Measurements from ENCODE around the gene SPOCK1. TPM values are rescaled to one million over a fixed set of nuclear protein-coding genes. Genes with fewer than 3 reads are reported as not detected.

SPOCK1 gene
- total RNA-seq, 1 donor: 54.8 TPM

DNA sequence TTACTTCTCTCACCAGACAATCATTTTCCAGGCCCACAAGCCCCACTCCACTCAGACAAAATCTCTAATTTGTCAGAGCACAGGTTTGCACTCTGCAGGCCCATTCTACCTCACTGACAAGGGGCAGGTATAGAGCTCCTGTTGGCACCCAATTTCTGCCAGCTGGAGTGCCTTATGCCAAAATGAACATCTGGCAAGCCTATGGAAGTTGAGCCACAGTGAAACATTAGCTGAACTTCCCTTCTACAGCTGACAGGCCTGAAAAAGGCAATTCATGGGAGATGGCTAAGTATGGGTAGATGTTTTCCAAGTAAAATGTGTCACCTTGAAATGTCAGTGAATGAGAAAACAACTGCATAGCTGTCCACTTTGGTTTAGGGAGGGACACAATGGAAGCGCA, 87.0 kb downstream of the SPOCK1 start:
- DNase-seq (ENCODE audit: low read depth): no peak
- TF ChIP-seq CTCF (IDR thresholded peaks at IDR 0.05; ENCODE audit: insufficient read depth, low read depth, low read length): no peak
- no peak overlapping the region for H3K4me3 ChIP-seq (ENCODE audit: low read depth, low read length)

- no peak overlapping the region for H3K4me3 ChIP-seq (ENCODE audit: low read depth, low read length)
- TF ChIP-seq CTCF (IDR thresholded peaks at IDR 0.05; ENCODE audit: insufficient read depth, low read depth, low read length): no peak
- no peak for DNase-seq (ENCODE audit: low read depth)
These were observed 88.7 kb downstream of the SPOCK1 start for GRCh38 chr5:137410234-137411010.

GRCh38 chr5:137409736-137410135, 89.4 kb downstream of the SPOCK1 start:
- DNase-seq (ENCODE audit: low read depth): no peak
- no peak overlapping the region for H3K4me3 ChIP-seq (ENCODE audit: low read depth, low read length)
- no peak for TF ChIP-seq CTCF (IDR thresholded peaks at IDR 0.05; ENCODE audit: insufficient read depth, low read depth, low read length)

DNA sequence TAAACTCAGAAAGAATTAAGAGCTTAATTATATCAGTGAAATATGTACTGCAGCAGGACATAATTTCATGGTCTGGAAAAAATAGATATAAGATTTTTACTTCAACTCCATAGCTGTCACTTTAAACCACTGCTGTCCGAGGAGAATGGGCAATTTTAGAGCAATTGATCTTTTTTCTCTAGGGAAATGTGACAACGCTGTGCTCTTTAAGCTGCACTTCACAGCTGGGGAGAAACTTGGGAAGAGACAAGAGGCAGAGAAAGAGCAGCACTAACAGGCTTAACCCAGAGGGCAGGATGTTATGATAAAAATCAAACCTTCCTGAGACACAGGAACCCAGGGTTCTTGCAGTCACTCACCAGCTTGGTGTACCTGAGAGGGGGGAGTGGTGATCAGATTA, 92.0 kb downstream of the SPOCK1 start:
- TF ChIP-seq CTCF (IDR thresholded peaks at IDR 0.05; ENCODE audit: insufficient read depth, low read depth, low read length): no peak
- DNase-seq (ENCODE audit: low read depth): no peak
- no peak overlapping the region for H3K4me3 ChIP-seq (ENCODE audit: low read depth, low read length)

DNA sequence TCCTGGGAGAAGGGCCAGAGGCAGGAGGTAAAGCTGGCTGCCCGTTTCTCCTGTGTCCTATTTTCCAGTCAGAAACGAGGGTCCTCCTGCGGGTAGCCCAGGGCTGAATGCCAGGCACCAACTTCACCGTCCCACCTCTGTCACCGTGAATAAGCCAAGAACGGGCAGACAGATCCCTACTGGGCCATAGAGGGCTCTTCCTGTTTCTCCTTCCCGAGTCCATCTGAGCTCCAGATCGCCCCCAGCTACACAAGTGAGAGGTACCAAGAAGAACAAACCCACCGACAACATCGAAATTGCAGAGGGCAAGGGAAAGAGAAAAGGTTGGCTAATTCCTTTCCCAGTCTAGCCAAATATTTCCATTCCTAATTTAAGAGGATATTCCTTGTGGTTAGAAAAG, 93.7 kb downstream of the SPOCK1 start:
- no peak overlapping the region for H3K4me3 ChIP-seq (ENCODE audit: low read depth, low read length)
- no peak for TF ChIP-seq CTCF (IDR thresholded peaks at IDR 0.05; ENCODE audit: insufficient read depth, low read depth, low read length)
- no peak for DNase-seq (ENCODE audit: low read depth)

- H3K4me3 ChIP-seq (ENCODE audit: low read depth, low read length): no peak overlapping the region
- no peak for TF ChIP-seq CTCF (IDR thresholded peaks at IDR 0.05; ENCODE audit: insufficient read depth, low read depth, low read length)
These were observed 95.3 kb downstream of the SPOCK1 start for GRCh38 chr5:137403869-137404268.

More at GRCh38 chr5:137403869-137404268, 95.3 kb downstream of the SPOCK1 start:
- DNase-seq (ENCODE audit: low read depth): no peak

Measured in fibroblast of villous mesenchyme (primary cell).